H1 (cell line): ENCODE data around the gene MYO1F. TPM values are rescaled to one million over a fixed set of nuclear protein-coding genes. Genes with fewer than 3 reads are reported as not detected.
"Not testable (repeated sequence)": the region's sequence is repeated elsewhere in the genome, so short reads cannot be mapped to it uniquely, and the experiment has no call there.

ENCODE experiments used
- CTCF ChIA-PET: fragments of 300-600 bp; sonication (Branson Sonifier 250); formaldehyde crosslinking; loops from one replicate; lab custom pipeline; 2021; ENCODE audit not compliant: partially characterized antibody; lab: Charles Lee
- POLR2A ChIA-PET: fragments of 300-600 bp; sonication (Branson Sonifier 250); formaldehyde crosslinking; loops from one replicate; lab custom pipeline; 2021; ENCODE audit warnings: inconsistent platforms; ENCODE audit not compliant: partially characterized antibody; lab: Charles Lee
- DNase-seq, 2 experiments: peaks; one replicate each; pipeline versions ENCODE4 v3.0.0 to v3.0.0-alpha.2; 2010 to 2022; ENCODE audit warnings: low spot score in 2 of 2, low read depth in 1 of 2, mixed read lengths in 1 of 2
- FAIRE-seq: peaks from 2 replicates; lab custom pipeline; 2011; peaks lifted over from hg19 to GRCh38; lab: Jason Lieb, UNC
- H2AFZ ChIP-seq: 2 replicates; pipeline ENCODE4 v1.8.1; 2012; ENCODE audit warnings: low read length, inconsistent platforms
- H2AK5ac ChIP-seq: 2 replicates; pipeline ENCODE4 v1.6.1; 2013; ENCODE audit warnings: low read depth, low read length
- H2BK120ac ChIP-seq: replicated peaks from 2 replicates; pipeline ENCODE3; 2013; ENCODE audit warnings: low read depth, low read length, inconsistent platforms
- H2BK12ac ChIP-seq: 2 replicates; pipeline ENCODE4 v1.6.1; 2013; ENCODE audit warnings: low read depth, low read length
- H2BK15ac ChIP-seq: 2 replicates; pipeline ENCODE4 v1.6.1; 2013; ENCODE audit warnings: low read length
- H2BK20ac ChIP-seq: 2 replicates; pipeline ENCODE4 v1.6.1; 2013; ENCODE audit warnings: low read length
- H2BK5ac ChIP-seq: 2 replicates; pipeline ENCODE4 v1.6.1; 2013; ENCODE audit warnings: low read depth, low read length
- H3K14ac ChIP-seq: 2 replicates; pipeline ENCODE4 v1.6.1; 2013; ENCODE audit warnings: inconsistent platforms; ENCODE audit not compliant: insufficient read length
- H3K18ac ChIP-seq: 2 replicates; pipeline ENCODE4 v1.6.1; 2013; ENCODE audit warnings: low read length; ENCODE audit errors: extremely low read depth
- H3K23ac ChIP-seq: 2 replicates; pipeline ENCODE4 v1.6.1; 2013; ENCODE audit warnings: inconsistent platforms; ENCODE audit not compliant: insufficient read length
- H3K23me2 ChIP-seq: 2 replicates; pipeline ENCODE4 v1.6.1; 2013; ENCODE audit warnings: low read depth, low read length
- H3K27ac ChIP-seq: 2 replicates; pipeline ENCODE4 v1.6.1; 2011; ENCODE audit warnings: low read depth, low read length, inconsistent platforms
- H3K27me3 ChIP-seq, 4 experiments: replicated peaks in 1 of 4; 1 replicate in 1 of 4; 2 replicates in 3 of 4; pipeline versions ENCODE4 v1.6.1 to v1.8.1; 2011 to 2013; ENCODE audit warnings: low read length in 3 of 4, mild to moderate bottlenecking in 3 of 4, inconsistent platforms in 2 of 4, mixed read lengths in 2 of 4, moderate library complexity in 1 of 4; ENCODE audit not compliant: control insufficient read depth in 3 of 4, insufficient read depth in 3 of 4; ENCODE audit errors: extremely low read depth in 1 of 4
- H3K36me3 ChIP-seq, 4 experiments: 2 replicates each; pipeline versions ENCODE4 v1.6.1 to v1.8.1; 2011 to 2013; ENCODE audit warnings: mild to moderate bottlenecking in 4 of 4, low read length in 3 of 4, moderate library complexity in 2 of 4, control low read depth in 1 of 4, inconsistent platforms in 1 of 4; ENCODE audit not compliant: insufficient read depth in 4 of 4, control insufficient read depth in 2 of 4
- H3K4ac ChIP-seq: replicated peaks from 2 replicates; pipeline ENCODE3; 2013; ENCODE audit warnings: low read length, low read depth, mixed read lengths, inconsistent platforms; ENCODE audit not compliant: insufficient read length
- H3K4me1 ChIP-seq, 4 experiments: replicated peaks in 1 of 4; 1 replicate in 1 of 4; 2 replicates in 3 of 4; pipeline versions ENCODE4 v1.6.1 to v1.8.1; 2011 to 2013; ENCODE audit warnings: low read length in 3 of 4, inconsistent platforms in 2 of 4, mixed read lengths in 1 of 4; ENCODE audit not compliant: insufficient read depth in 4 of 4, control insufficient read depth in 3 of 4
- H3K4me2 ChIP-seq, 2 experiments: 2 replicates each; pipeline versions ENCODE4 v1.6.1 to v1.8.1; 2011 to 2013; ENCODE audit warnings: low read depth in 2 of 2, low read length in 2 of 2, control low read depth in 1 of 2, inconsistent platforms in 1 of 2, mild to moderate bottlenecking in 1 of 2; ENCODE audit not compliant: insufficient read depth in 1 of 2
- H3K4me3 ChIP-seq, 4 experiments: fragments of 200-600, 300-600 bp in 1 of 4; sonication (generic), shearing (Covaris generic), sonication (Bioruptor Twin) in 1 of 4; 2 replicates each; pipeline versions ENCODE4 v1.5.1 to v1.8.1; 2011 to 2016; ENCODE audit warnings: low read length in 4 of 4, low read depth in 3 of 4, control low read depth in 2 of 4, inconsistent platforms in 2 of 4, mild to moderate bottlenecking in 2 of 4, mixed read lengths in 1 of 4, moderate library complexity in 1 of 4; ENCODE audit not compliant: insufficient read depth in 2 of 4; ENCODE audit errors: extremely low read depth in 1 of 4
- H3K56ac ChIP-seq: replicated peaks from 2 replicates; pipeline ENCODE3; 2013; ENCODE audit warnings: low read depth, mild to moderate bottlenecking, mixed read lengths, low read length, inconsistent platforms; ENCODE audit not compliant: insufficient read length
- H3K79me1 ChIP-seq: 2 replicates; pipeline ENCODE4 v1.6.1; 2013; ENCODE audit warnings: low read depth, low read length, control low read depth
- H3K79me2 ChIP-seq, 2 experiments: 2 replicates each; pipeline versions ENCODE4 v1.6.1 to v1.8.1; 2012 to 2013; ENCODE audit warnings: low read length in 2 of 2, mild to moderate bottlenecking in 2 of 2, inconsistent platforms in 1 of 2; ENCODE audit not compliant: insufficient read depth in 2 of 2, control insufficient read depth in 1 of 2
- H3K9ac ChIP-seq, 4 experiments: replicated peaks in 1 of 4; 1 replicate in 1 of 4; 2 replicates in 3 of 4; pipeline versions ENCODE4 v1.6.1 to v1.8.1; 2011 to 2013; ENCODE audit warnings: low read depth in 3 of 4, low read length in 3 of 4, control low read depth in 2 of 4, mild to moderate bottlenecking in 2 of 4, moderate library complexity in 2 of 4, inconsistent platforms in 1 of 4; ENCODE audit errors: extremely low read depth in 1 of 4
- H3K9me3 ChIP-seq, 2 experiments: 2 replicates each; pipeline versions ENCODE4 v1.6.1 to v1.8.1; 2012 to 2013; ENCODE audit warnings: mild to moderate bottlenecking in 2 of 2, moderate library complexity in 2 of 2, control low read depth in 1 of 2, inconsistent platforms in 1 of 2, low read depth in 1 of 2, low read length in 1 of 2, mixed read lengths in 1 of 2; ENCODE audit not compliant: insufficient read depth in 2 of 2
- H4K20me1 ChIP-seq, 2 experiments: replicated peaks in 1 of 2; 2 replicates each; pipeline versions ENCODE3 to v1.8.1; 2011 to 2013; ENCODE audit warnings: inconsistent platforms in 2 of 2, low read length in 2 of 2, mild to moderate bottlenecking in 1 of 2; ENCODE audit not compliant: insufficient read depth in 2 of 2, control insufficient read depth in 1 of 2
- H4K5ac ChIP-seq: 2 replicates; pipeline ENCODE4 v1.6.1; 2013; ENCODE audit warnings: low read length, low read depth, mixed read lengths, inconsistent platforms; ENCODE audit not compliant: insufficient read length
- H4K8ac ChIP-seq: 2 replicates; pipeline ENCODE4 v1.8.0; 2013; ENCODE audit warnings: mild to moderate bottlenecking, moderate library complexity, low read length, inconsistent platforms; ENCODE audit not compliant: insufficient read depth; ENCODE audit errors: extremely low read depth
- H4K91ac ChIP-seq: replicated peaks from 2 replicates; pipeline ENCODE3; 2013; ENCODE audit warnings: low read length, mixed read lengths, inconsistent platforms; ENCODE audit not compliant: insufficient read length
- WGBS, 2 experiments: shearing (Covaris generic) in 1 of 2; methylation state at CpG; one replicate each; pipeline versions ENCODE4 v1.1.6 to v1.1.7; 2013 to 2015; ENCODE audit warnings: low lambda C conversion rate in 2 of 2, mixed read lengths in 2 of 2, inconsistent platforms in 1 of 2, low coverage in 1 of 2, missing lambda C conversion rate in 1 of 2; ENCODE audit not compliant: insufficient replicate concordance in 2 of 2, insufficient coverage in 1 of 2, insufficient read length in 1 of 2; ENCODE audit errors: extremely low coverage in 1 of 2, missing lambda C conversion rate in 1 of 2; 5-methylcytosine and 5-hydroxymethylcytosine counted together
- polyA plus RNA-seq, 7 experiments: library from polyadenylated mRNA; depleted of rRNA in 3 of 7; stranded (reverse) in 5 of 7; unstranded in 2 of 7; fragments of >200 nt in 5 of 7; fragments of 200-250 nt in 2 of 7; gene quantifications; 1 replicate in 5 of 7; 2 replicates in 1 of 7; 4 replicates in 1 of 7; pipeline versions ENCODE4 v1.2.1 to v1.2.3, GENCODE V29; 2011 to 2013; ENCODE audit warnings: missing spikeins in 2 of 7, mixed read lengths in 2 of 7
- total RNA-seq: library from RNA; stranded (reverse); fragmentation: NEBNext Ultra II Directional; extraction: Animal tissue kit (Norgen Biotek cat#: 25700); gene quantifications from 2 replicates; pipeline ENCODE4 v1.2.1, GENCODE V29; 2021

The MYO1F gene
- total and polyA plus RNA-seq, 2 of the 8 experiments (the other 6 are each of a cell fraction or from before 2014, with no cell fraction given), result 1.4 to 4.6 TPM

DNA sequence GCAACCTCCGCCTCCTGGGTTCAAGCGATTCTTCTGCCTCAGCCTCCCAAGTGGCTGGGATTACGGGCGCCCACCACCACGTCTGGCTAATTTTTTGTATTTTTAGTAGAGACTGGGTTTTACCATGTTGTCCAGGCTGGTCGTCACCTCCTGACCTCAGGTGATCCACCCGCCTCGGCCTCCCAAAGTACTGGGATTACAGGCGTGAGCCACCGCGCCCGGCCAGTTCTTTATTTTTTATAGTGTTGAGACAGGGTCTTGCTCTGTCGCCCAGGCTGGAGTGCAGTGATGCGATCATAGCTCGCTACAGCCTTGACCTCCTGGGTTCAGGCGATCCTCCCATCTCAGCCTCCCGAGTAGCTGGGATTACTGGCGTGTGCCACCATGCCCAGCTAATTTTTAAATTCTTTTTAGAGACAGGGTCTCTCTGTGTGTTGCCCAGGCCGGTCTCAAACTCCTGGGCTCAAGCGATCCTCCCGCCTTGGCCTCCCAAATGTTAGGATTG lies 62.7 kb downstream of the MYO1F start:
- not testable (repeated sequence) for H2BK12ac ChIP-seq, H3K27ac ChIP-seq, H4K5ac ChIP-seq, H3K9me3 ChIP-seq, H2AK5ac ChIP-seq, H4K20me1 ChIP-seq, H3K4ac ChIP-seq, H3K14ac ChIP-seq, H3K27me3 ChIP-seq, H2AFZ ChIP-seq, H3K79me2 ChIP-seq, H3K79me1 ChIP-seq, H4K91ac ChIP-seq, DNase-seq, H3K9ac ChIP-seq, H3K23me2 ChIP-seq, H3K23ac ChIP-seq, H2BK20ac ChIP-seq, H2BK15ac ChIP-seq, H2BK120ac ChIP-seq, H3K56ac ChIP-seq, FAIRE-seq, H3K36me3 ChIP-seq
- Histone ChIP-seq H3K4me2 (peak overlapping the region; percentile 43 to 91; a peak in 3 of 4 replicates), H3K4me3 (peak overlapping the region; percentile 61 to 86 (median 76); a peak in 5 of 8 replicates), H4K8ac (0 out of 2 replicates have a peak overlapping the region, but pooled peaks have one; percentile 19), H3K4me1 (peaks cover 0 to 14% (median 8%) of the 10 kb centered on the region in 4 experiments; a peak in 6 of 7 replicates), H3K18ac (peak overlapping the region; percentile 86; the same call in 1 of the 2 replicates), H2BK5ac (peak overlapping the region; percentile 97; the same call in 1 of the 2 replicates)
- 89% methylated on average over 21 of the region's 21 CpGs; no CpG with 5 or more reads in 1 of the 2 experiments for WGBS, 2 experiments
- ChIA-PET CTCF (interaction anchor here (1.0 to 2.2 kb wide), 8 partner anchors 9 to 64 kb away, joined by 3 to 15 read pairs (median 4); no protein-coding TSS in a partner anchor), POLR2A (interaction anchor here (0.6 to 4.5 kb wide), 13 partner anchors 10 to 1722 kb away, joined by 3 to 73 read pairs (median 4); partner anchors contain the start of genes RAB11B and TIMM44)
